GM10248 (cell line): Measurements from ENCODE around the gene TIMM8B.

Source experiments
- CTCF ChIA-PET: fragments of 300-600 bp; sonication (Branson Sonifier 250); formaldehyde crosslinking; extraction: SDS; loops from one replicate; lab custom pipeline; 2021; ENCODE audit warnings: antibody characterized with exemption; lab: Yijun Ruan, JAX
- POLR2A ChIA-PET: fragments of 350-650 bp; sonication (Branson Sonifier 250); formaldehyde crosslinking; extraction: SDS; loops from one replicate; lab custom pipeline; 2020; ENCODE audit warnings: antibody characterized with exemption; lab: Yijun Ruan, JAX
- DNase-seq: peaks from one replicate; pipeline ENCODE4 v3.0.0; 2012; ENCODE audit errors: extremely low spot score
- CTCF ChIP-seq: IDR thresholded peaks from 2 replicates; pipeline ENCODE4 v1.5.1; 2012; ENCODE audit warnings: mild to moderate bottlenecking, low read depth; ENCODE audit errors: extremely low read depth, missing control alignments, control extremely low read depth

Gene TIMM8B, protein sequence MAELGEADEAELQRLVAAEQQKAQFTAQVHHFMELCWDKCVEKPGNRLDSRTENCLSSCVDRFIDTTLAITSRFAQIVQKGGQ

GRCh38 chr11:112086422-112087191 lies at the start of gene TIMM8B, which contains the start of gene SDHD:
TIMM8B (minus strand) TSS chr11:112086756; CDS start chr11:112086723, 33 bp downstream.
SDHD (plus strand) TSS chr11:112086873; CDS start chr11:112086908, 35 bp downstream.
- peak; percentile 96 for DNase-seq
- peak; percentile 27 for TF ChIP-seq CTCF
- POLR2A ChIA-PET: interaction anchor here (0.5 kb wide), 1 partner anchor 18 kb away, joined by 4 read pairs; no protein-coding TSS in a partner anchor
- CTCF ChIA-PET: interaction anchor here (0.9 to 2.1 kb wide), 6 partner anchors 10 to 194 kb away, joined by 3 to 10 read pairs (median 4); no protein-coding TSS in a partner anchor

GRCh38 chr11:112134473-112134872 lies 47.9 kb upstream of the TIMM8B start:
- ChIA-PET CTCF (interaction anchor here (0.7 to 5.2 kb wide), 3 partner anchors 16 to 21 kb away, joined by 3 to 24 read pairs (median 3); no protein-coding TSS in a partner anchor), POLR2A (no interaction called here)
- no peak for TF ChIP-seq CTCF
- DNase-seq: no peak

GRCh38 chr11:112132737-112133136 lies 46.2 kb upstream of the TIMM8B start:
- CTCF ChIA-PET: interaction anchor here (5.2 kb wide), 1 partner anchor 19 kb away, joined by 24 read pairs; no protein-coding TSS in a partner anchor
- POLR2A ChIA-PET: no interaction called here
- no peak for TF ChIP-seq CTCF
- DNase-seq: no peak

GRCh38 chr11:112129656-112130055 lies 43.1 kb upstream of the TIMM8B start:
- no peak for TF ChIP-seq CTCF
- ChIA-PET POLR2A (no interaction called here), CTCF (interaction anchor here (0.8 to 5.2 kb wide), 4 partner anchors 9 to 90 kb away, joined by 3 to 24 read pairs (median 4); no protein-coding TSS in a partner anchor)
- no peak for DNase-seq

DNA sequence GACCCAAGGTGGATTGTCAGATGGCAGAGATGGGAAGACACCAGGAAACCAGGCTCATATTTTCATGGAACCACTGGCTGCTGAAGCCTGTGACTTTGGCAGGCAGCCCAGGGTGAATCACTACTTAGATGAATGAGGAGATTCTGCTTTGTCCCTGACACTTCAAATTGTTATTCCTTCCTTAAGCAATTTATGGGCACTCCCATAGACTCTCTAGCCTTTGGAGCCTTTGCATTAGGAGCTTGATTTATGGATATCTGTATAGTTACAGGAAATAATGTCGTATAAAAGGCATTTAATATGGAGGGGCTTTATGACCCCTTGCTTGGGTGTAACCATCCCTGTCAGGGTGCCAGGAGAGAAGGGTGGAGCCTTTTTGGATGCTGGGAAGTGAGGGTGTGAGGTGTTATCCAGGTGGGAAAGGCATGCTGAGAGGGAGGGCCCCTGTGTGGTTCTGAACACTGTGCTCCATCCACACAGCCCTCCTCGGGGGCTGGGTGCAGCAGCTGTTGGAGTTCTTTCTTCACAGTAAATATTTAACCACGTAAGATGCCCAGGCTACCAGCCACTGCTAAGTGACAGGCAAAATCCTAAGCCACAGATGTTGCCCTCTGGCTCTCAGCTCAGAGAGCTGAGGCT lies 42.0 kb upstream of the TIMM8B start:
- POLR2A ChIA-PET: no interaction called here
- no peak for DNase-seq
- CTCF ChIA-PET: interaction anchor here (1.1 to 3.4 kb wide), 3 partner anchors 8 to 152 kb away, joined by 3 to 20 read pairs (median 5); no protein-coding TSS in a partner anchor
- TF ChIP-seq CTCF: no peak

GRCh38 chr11:112127056-112127455 lies 40.5 kb upstream of the TIMM8B start:
- TF ChIP-seq CTCF: no peak
- POLR2A ChIA-PET: no interaction called here
- no peak for DNase-seq
- CTCF ChIA-PET: interaction anchor here (1.5 to 3.4 kb wide), 3 partner anchors 13 to 153 kb away, joined by 5 to 20 read pairs (median 5); partner anchors contain the start of gene BCO2
